CD4-positive, alpha-beta T cell treated with Interleukin-17A for 4 hours (primary cell): ENCODE results near the gene MAD1L1.

ENCODE experiments used
- DNase-seq: peaks from one replicate; pipeline ENCODE4 v3.0.0-alpha.2; 2020; ENCODE audit warnings: mixed read lengths

Gene MAD1L1

DNA sequence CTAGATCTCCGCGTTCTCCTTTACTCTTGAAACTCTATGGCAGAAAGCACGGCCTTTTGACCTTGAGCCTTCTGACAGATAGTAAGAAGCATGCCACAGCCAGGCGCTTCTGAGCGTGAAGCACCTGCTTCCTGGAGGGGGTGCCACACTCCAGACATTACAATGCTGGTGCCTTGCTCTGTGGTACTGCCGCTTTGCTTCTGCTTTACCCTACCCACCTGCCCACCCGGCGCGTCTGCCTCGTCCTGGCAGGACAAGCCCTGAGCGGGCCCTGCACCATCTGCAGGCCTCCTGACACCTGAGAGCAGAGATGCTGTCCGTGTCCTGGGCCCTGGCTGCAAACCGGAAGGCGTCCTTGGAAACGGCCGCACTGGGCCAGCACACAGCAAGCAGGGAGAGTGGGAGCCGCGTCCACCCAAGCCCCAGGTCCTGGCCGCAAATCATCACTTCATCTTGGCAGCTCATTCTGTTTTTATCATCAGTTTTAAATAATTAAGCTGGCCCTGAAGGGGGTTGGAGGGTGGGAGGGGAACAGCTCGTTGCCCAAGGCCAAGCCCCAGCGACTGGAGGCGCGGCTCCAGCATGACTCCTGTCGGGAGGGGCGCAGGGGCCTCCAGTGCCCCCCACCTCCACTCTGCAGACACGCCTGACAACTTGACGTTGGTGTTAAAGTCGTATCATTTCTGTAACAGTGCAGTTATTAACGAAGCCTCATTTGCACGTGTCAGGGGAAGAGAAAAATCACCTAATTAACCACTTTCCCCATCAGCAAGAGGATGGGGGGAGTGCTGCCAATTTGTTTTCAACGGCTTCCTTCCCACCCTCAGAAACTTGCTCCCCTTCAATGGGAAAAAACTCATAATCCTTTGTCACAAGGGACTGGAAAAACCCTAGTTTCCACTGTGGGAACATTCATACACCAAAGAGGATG lies 132.2 kb downstream of the MAD1L1 start:
- DNase-seq: peak; percentile 51

DNA sequence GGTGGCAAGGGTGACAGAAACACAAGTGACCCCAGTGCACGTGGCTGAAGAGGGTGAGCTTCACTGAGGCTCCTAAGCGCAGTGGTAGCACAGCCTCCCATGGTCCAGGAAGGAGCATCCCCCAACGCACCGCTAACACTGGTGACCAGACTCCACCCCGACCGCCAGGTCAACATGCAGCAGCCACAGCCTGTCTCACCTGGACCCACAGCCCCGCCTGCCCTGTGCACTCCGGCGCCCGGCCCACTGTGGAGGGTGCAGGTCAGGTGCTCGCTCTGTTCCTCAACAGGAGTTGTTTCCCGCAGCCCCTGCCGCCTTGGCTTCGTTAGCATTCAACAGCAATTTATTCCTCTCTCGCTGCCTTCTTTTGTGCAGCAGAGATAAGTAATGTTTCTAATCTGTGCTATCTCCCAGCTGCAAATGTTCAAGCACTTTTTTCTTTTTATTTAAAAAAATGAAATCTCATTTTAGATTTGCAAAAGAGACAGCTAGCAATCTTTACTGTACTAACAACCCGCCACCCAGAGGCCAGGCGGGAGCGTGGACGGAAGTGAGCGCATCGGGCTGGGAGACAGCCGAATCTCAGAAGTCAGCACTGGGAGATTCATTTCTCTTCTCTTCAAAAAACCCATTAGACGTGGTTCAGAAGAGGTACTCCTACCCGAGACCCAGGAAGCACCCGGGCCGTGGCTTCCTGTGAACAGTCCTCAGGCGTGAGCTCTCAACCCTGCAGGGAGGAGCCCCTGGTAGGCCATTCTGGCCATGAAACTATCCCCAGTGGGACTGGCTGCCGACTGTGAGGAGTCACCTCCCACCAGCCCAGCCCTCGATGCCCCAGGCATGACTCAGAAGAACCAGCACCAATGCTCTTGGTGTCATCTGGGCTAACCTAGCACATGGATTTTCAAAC lies 133.4 kb downstream of the MAD1L1 start:
- DNase-seq: peak; percentile 58

DNA sequence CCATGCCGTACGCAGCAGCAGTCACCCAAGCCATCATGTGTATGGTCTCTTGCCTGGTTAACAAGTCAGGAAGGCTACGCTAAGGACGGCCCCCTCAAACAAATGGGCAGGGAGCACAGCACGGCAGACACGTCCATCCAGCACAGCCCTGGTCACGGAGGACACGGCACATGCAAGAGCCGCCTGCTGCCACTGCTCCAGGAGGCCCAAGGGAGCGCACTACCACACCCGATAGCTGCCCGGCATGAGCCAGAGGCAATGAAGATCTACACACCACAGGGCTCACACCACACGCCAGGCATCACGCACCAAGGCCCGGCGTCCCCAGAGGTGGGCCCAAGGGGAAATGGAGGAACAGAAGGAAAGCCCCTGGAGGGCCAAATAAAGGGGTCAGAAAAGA lies 134.2 kb downstream of the MAD1L1 start:
- no peak for DNase-seq

DNA sequence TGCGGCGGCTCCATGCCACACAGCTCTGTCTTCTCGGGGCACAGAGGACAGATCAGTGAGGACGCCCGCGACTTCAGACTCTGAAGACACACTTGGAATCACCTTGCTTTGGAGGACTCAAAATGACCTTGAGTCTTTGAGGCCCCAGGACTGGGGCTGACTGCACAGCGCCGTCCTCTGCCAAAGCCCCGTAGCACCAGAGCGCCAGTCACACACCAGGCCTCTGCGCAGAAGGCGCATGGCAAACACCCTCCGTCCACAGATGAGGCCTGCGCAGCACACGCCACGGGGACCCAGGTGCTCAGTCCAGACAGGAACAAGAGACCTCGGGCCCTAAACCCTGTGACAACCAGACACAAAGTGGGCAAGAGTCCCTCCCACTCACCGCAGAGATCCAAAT lies 134.7 kb downstream of the MAD1L1 start:
- DNase-seq: no peak

DNA sequence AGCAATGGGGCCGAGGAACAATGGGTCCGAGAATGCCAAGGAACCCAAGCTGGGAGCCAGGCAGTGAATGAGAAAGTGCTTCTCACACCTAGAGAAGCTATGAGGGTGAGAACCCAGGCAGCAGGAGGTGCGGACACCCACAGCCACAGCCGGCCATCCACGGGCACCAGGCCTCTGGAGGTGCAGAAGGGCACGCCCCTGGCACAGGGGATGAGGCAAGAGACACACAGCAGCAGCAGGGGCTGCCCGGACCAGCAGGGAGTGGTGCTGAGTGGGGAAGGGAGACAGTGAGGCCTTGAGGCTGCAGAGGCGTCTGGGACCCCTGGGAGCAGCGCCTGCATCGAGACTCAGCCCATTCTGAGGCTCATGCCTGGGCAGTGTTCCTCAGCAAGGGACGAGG lies 135.3 kb downstream of the MAD1L1 start:
- DNase-seq: no peak

DNA sequence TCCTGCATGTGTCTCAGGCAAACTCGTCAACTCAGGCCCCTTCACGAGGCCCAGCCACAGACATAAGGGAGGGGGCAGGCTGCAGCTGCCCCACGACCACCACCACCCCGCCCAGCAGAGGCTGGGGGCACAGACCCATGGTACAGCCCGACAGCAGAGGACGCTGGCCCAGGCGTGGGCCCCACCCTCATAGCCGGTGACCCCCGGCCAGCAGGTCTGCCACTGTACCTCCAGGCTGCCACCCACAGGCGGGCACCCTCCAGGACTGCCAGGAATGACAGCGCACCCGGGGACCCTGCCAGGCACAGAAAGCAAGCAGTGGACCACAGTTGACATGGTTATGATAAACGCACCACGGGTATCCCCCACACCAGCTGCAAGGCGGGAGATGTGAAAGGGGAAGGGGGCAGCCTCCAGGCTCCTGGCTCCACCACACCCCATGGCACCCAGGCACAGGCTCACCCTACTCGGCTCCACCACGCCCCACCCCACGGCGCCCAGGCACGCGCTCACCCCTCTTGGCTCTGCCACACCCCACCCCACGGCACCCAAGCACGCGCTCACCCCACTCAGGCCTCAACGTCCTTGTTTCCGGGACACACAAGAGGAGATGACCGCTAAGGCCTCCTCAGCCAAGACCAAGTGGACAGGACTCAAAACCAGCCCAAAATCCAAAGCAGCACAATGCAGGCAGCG lies 135.9 kb downstream of the MAD1L1 start:
- no peak for DNase-seq

DNA sequence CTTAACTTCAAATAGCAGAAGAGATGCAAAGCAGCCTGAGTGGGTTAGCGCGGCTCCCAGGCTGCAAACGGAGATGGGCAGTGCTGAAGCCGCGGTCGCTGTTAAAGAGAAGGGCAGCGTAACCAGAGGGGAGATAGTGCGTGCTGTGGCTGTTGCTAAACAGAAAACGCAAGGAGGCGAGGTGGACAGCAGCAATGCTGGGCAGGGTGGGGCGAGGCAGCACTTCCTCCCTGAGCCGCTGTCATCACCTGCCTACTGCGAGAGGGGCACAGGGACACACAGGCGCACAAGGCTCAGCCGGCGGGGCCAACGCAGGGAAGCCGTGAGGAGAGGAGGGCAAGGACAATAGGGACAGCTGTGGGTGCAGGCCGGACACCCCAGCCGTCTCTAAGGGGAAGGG lies 137.3 kb downstream of the MAD1L1 start:
- no peak for DNase-seq

DNA sequence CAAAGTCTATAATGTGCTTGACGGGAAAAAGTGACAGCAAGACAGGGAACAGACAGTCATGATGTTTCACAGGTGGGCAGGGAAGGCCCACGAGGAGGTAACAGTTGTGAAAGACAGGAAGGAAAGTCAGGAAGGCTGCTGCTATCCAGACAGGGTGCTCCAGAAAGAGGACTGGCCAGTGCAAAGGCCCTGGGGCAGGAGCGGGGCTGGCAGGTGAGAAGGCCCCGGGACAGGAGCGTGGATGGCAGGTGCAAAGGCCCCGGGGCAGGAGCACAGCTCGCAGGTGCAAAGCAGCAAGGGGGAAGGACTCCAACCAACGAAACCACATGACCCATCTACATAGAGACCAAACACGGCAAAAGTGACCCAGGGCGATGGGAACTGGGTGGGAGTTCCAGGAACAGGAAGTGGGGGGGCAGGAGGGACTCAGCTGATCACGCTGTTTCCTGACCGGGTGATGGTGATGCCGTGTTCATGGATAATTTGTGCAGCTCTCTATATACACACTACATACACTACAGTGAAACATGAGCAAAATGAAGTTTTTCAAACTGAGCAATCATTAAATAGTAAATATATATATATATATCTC lies 138.2 kb downstream of the MAD1L1 start:
- DNase-seq: no peak

DNA sequence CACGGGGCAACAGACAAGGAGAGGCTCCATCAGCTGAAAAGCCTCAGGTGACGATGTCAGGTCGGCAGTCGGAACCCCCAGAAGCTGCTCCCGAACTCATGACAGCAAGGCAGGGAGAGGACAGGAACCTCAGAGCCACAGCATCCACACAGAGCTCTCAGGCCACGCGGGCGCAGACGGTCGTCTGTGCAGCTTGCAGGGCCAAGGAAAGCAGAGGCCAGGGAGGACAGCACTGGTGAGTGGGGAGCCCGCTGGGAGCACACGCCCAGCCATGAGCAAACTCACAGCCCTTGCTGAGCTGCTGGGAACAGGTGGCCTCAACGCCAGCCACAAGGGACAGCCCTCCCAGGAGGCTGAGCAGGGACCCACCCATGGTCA lies 138.9 kb downstream of the MAD1L1 start:
- no peak for DNase-seq

DNA sequence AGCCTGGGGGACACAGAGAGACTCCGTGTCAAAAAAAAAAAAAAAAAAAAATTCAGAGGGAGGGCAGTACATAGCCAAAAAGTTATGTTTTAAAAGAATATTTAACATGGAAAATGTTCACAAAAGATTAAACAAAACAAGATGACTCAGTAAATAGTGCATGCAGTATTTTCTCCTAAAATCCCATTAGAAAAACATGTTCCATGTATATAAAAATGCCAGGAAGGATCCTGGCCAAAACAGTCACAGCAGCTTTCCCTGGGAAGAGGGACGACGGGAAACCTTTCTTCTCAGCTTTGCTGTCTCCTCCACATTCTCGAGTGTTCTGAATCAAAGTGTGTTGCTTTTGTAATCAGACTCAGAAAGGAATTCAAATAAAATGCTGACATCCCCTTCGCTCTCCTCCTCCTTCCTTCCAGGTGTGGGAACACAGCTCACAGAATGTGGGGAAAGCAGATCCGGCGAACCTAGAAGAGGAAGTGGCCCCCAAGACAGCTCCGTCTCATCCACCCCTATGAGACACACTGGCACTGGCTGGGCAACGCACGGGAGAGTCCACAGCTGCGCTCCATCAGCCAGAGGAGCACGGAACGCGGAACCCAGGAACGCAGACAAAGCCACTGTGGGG lies 139.4 kb downstream of the MAD1L1 start:
- DNase-seq: no peak

DNA sequence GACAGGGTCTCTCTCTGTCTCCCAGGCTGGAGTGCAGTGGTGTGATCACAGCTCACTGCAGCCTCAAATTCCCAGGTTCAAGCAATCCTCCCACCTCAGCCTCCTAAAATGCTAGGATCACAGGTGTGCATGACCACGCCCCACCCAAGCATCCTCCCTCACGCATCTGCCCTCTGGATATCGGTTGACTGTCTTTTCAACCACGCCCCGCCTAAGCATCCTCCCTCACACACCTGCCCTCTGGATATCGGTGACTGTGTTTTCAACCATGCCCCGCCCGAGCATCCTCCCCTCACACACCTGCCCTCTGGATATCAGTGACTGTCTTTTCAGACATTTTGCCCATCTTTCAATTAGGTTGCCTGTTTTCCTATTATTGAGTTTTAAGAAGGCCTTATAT lies 140.5 kb downstream of the MAD1L1 start:
- no peak for DNase-seq

DNA sequence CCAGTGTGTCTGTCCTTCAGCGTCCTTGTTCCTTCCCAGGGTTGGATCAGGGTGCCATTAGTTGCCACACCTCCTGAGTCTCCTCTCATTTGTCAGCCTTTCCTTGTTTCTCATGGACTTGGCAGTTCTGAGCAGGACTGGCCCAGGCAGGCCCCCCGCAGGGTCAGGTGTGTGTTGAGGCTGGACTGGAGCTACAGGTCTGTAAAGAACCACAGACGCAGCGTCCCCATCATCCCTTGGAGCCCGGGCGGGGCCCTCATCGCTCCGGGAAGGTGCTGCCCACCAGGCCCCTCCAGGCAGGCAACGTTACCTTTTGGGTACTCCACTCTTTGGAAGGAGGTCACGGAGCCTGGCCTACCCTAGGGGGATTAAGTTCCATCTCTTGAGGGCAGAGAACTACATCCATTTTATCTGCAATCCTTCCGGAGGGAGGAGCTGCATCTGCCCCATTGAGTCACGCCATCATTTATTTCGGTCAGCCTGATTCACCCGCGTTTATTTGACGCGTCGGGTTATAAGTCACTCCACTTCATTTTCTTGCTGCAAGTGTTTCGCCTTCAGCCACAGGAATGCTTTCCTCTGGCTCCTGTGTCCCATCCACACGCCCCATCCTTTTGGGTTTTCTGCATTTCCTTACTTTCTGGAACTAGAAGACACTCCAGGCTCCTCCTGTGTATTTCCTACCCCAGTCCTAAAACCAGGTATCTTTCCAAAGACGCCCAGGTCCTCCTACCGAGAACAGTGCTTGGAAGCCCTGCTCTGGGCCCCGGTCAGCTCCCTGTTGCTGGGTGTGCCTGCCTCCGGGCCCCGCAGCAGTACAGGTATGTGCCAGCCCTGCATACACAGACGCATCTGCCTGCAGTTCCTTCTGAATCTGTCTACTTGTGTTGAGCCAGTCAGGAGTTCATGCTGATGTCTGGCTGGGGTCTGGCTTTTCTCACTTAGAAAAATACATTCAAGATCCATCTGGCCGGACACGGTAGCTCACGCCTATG lies 141.9 kb downstream of the MAD1L1 start:
- no peak for DNase-seq

DNA sequence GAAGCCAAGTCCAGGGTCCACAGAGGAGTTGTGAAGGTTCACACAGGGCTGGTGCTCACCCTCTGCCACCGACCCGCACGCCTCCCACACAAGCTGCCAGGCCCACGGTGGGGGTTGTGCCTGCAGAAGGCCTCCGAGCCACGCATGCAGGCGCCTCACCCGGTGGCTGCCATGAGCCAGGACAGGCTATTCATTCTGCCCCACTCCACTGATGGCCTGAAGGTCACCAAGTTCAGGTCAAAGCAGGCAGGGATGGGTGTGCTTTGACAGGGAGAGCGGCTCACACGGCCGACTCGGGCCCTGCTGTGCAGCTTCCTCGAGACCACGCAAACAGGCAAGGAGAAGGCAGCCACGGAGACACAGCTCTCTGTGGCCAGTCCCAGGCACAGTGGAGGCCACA lies 143.9 kb downstream of the MAD1L1 start:
- DNase-seq: no peak

DNA sequence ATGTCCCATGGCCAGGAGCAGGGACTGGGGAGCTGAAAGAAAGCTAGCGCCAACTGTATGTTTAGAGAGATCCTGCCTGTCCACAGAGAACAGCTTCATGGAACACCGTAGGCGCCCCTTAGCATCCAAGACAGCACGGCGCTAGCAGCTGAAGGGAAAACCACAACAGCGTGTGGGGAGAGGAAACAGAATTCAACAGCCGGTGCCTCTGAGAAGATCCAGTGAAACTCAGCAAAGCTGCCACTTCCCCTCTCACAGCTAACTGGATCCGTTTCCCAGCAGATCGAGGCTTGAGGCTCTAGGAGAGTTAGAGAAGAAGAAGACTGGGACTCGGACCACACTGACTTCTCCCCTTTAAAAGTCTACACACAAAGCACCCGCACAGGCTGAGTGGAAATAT lies 145.0 kb downstream of the MAD1L1 start:
- DNase-seq: no peak

DNA sequence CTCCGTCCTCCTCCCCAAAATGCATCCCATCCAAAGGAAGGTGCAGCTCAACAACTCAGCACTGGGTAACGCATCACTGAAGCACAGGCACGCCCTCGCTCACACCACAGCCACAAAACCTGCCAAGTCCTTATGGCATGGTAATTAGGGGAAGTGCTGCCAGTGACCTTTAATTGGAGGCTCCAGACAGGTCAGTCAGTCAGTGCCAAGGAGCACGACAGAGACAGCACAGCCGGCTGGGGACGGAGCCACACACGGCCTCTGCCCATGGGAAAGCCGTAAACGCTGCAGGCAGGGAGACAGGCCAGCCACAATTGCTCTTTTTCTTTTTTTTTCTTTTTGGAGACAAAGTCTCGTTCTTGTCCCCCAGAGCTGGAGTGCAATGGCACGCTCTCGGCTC lies 146.5 kb downstream of the MAD1L1 start:
- DNase-seq: no peak

DNA sequence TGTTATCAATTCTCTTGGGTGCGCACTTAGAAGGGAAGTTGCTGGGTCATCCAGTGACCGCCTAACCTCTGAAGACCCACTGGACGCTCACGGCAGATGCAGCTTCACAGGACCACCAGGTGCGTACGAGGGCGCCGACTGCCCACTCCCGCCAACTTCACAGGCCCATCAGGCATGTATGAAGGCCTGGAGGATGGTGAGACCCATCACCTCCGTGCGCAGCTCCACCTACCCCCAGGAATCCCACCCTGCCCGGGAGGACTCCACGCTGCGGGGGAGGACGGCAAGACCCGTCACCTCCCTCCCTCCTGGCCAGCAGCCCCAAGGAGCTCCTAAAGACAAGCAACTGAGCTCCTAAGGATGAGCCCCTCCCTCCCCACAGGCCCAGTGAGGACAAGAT lies 146.9 kb downstream of the MAD1L1 start:
- DNase-seq: no peak

DNA sequence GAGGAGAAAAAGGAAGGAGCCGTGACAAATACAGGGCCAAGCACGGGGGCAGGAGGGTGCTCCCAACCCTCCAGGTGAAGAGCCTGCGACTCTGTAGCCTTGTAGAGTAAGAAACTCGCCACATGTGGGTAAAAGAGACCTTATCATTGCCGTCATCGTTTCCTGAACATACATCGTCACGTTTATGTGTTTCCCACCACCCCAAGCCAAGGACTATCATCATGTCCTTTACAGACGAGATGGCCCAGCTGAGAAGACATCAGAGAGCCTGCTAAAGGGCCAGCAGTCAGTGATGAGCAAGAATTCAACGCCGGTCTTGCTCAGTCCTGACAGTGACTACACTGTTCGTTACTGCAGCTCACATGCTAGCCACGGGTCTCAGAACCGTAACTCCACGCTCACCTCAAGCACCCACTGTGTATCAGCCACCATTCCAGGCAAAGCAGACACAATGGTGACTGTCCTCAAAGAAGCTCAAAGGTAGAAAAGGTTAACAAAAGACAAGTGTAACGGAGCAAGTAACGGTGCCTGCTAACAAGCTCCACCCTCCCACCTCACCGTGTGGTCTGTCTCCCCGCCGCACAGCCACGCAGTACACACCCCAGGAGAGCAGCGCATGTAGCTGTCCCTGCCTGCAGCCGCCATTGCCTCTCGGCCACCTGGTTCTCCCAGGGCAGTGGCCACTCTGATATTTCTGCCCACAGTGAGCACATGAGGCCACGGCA lies 147.8 kb downstream of the MAD1L1 start:
- no peak for DNase-seq

DNA sequence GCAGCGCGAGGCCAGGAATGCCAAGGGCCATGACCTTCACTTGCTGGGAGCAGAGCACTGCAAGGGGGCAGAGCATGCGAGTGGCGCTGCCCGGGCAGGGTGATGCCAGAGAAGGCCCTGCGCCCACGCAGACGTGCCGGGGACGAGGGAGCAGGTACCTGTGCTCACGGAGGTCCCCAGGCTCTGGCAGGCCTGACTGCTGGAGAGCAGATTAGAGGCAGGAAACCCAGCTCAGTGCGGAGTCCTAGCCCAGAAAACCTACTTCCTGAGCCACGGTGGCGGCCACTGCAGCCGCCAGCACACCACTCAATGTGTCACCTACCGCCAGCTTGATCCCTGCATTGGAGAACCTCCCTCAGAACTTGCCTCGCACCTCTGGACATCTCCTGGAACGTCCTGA lies 148.4 kb downstream of the MAD1L1 start:
- peak; percentile 37 for DNase-seq

DNA sequence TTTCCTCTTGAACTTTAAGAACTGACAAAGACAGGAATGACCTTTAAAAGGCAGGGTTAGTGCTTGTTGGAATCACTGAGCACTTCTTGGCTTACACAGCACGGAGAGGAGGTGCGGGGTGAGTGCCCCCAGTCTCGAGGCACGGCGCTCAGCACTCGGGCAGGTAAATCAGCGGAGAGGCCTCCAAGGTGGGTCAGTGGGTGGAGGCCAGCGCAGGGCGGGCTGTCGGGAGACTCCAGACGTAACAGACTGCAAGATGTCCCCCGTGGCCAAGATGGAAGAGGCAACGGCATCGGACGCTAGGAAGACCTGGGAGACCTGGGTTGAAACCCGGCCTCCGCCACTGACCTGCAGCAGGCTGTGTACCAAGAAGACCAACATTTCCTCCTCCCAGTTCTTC lies 149.4 kb downstream of the MAD1L1 start:
- DNase-seq: no peak
